Muscle layer of duodenum (tissue), 2 donors: Measurements from ENCODE around the gene VSTM2B.
"Not testable (repeated sequence)": the region's sequence is repeated elsewhere in the genome, so short reads cannot be mapped to it uniquely, and the experiment has no call there.

Source experiments
- H3K27ac ChIP-seq: one replicate; pipeline ENCODE4 v1.7.0; 2013; ENCODE audit warnings: mild to moderate bottlenecking, low read length
- H3K27me3 ChIP-seq: one replicate; pipeline ENCODE4 v1.7.0; 2013; ENCODE audit warnings: low read depth, mild to moderate bottlenecking, control low read depth, low read length
- H3K36me3 ChIP-seq, 2 donors: one replicate each; pipeline ENCODE4 v1.7.0; 2013; ENCODE audit warnings: low read length in 2 of 2, control low read depth in 1 of 2, mild to moderate bottlenecking in 1 of 2; ENCODE audit not compliant: insufficient read depth in 2 of 2, control insufficient read depth in 1 of 2
- H3K4me1 ChIP-seq, 2 donors: one replicate each; pipeline ENCODE4 v1.7.0; 2013; ENCODE audit warnings: low read length in 2 of 2, mild to moderate bottlenecking in 2 of 2, control low read depth in 1 of 2, moderate library complexity in 1 of 2; ENCODE audit not compliant: insufficient read depth in 2 of 2, control insufficient read depth in 1 of 2
- H3K4me3 ChIP-seq, 2 donors: one replicate each; pipeline ENCODE4 v1.7.0; 2013; ENCODE audit warnings: low read length in 2 of 2, low read depth in 1 of 2, mild to moderate bottlenecking in 1 of 2
- H3K9me3 ChIP-seq, 2 donors: one replicate each; pipeline ENCODE4 v1.7.0; 2013; ENCODE audit warnings: low read length in 2 of 2, control low read depth in 1 of 2, mild to moderate bottlenecking in 1 of 2; ENCODE audit not compliant: control insufficient read depth in 1 of 2
- donor health status: healthy.

The VSTM2B gene

DNA sequence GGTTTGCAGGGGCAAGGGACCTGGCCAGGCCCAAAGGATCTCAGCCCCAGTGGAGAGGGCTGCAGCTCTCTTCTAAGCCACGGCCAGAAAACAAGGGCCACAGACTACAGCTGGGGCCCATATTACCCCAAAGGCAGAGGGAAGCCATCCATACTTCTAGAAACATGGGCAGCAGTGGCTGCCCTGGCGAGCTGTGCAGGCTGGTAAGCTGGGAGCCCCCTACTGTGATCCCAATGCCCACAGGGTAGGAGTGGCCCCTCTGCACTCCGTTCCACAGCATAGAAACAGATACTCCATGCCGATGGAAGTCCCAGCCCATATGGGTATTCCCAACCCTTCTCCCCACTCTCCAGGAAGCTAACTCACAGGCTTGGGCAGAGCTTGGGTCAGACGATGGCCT, 25.1 kb downstream of the VSTM2B start:
- Histone ChIP-seq H3K36me3 (no peaks in the 10 kb centered on the region), H3K9me3 (peaks cover 0 to 26% of the 10 kb centered on the region in 2 donors), H3K4me1 (no peaks in the 10 kb centered on the region), H3K27ac (no peak overlapping the region), H3K27me3 (no peaks in the 10 kb centered on the region), H3K4me3 (no peak overlapping the region)

DNA sequence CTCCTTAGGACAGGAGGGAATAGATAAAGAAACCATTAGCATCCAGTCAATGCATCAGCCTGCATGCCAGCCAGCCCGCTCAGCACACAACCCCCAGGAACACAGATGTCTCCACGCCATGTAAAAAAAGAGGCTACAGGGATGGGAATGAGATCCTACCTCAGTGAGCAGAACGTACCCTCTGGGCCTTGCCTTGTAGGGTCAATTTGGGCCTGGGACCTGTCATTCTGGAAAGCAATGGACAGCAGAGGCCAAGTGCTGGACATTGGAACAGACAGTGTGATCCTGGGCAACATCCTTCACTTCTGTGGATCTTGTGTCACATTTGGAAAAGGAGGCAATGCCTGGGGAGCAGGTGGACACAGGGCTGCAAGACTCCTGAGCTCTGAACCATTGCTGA, 26.0 kb downstream of the VSTM2B start:
- no peaks in the 10 kb centered on the region for H3K4me1 ChIP-seq
- no peaks in the 10 kb centered on the region for H3K27me3 ChIP-seq
- H3K27ac ChIP-seq, result no peak overlapping the region
- no peak overlapping the region for H3K4me3 ChIP-seq
- no peaks in the 10 kb centered on the region for H3K36me3 ChIP-seq
- peaks cover 0 to 26% of the 10 kb centered on the region in 2 donors for H3K9me3 ChIP-seq

DNA sequence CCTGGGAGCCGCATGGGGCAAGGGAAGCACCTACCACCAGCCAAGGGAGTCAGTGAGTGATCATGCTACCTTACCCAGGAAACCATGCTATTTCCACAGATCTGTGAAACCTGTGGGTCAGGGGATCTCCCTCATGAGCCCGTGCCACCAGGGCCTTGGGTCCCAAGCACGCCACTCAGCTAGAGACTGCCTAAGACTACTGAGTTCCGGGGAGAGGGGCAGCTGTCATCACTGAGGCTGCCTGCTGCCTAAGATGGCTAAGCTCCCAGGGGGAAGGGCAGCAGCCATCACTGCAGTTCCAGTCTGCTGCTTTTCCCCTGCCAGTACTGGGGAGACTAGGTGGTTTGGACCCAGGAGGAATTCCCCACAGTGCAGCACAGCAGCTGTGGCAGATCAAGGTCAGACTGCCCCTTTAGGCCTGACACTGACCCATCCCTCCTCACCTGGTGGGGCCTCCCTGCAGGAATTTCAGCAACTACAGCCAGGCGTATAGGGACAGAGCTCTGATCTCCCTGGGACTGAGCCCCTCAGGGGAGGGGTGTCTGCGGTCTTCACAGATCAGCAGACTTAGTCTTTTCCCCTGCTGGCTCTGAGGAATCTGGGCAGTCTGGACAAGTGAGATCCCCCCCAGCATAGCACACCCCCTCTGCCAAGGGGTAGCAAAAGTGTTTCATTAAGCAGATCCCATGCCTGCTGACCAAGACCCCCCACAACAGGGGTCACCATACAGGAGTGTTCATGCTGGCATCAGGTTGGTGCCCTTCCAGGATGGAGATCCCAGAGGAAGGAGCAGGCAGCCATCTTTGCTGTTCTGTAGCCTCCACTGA, 26.9 kb downstream of the VSTM2B start:
- no peaks in the 10 kb centered on the region for H3K4me1 ChIP-seq
- no peak overlapping the region for H3K4me3 ChIP-seq
- H3K27ac ChIP-seq, result no peak overlapping the region
- no peaks in the 10 kb centered on the region for H3K36me3 ChIP-seq
- H3K9me3 ChIP-seq, result peaks cover 0 to 26% of the 10 kb centered on the region in 2 donors
- no peaks in the 10 kb centered on the region for H3K27me3 ChIP-seq

DNA sequence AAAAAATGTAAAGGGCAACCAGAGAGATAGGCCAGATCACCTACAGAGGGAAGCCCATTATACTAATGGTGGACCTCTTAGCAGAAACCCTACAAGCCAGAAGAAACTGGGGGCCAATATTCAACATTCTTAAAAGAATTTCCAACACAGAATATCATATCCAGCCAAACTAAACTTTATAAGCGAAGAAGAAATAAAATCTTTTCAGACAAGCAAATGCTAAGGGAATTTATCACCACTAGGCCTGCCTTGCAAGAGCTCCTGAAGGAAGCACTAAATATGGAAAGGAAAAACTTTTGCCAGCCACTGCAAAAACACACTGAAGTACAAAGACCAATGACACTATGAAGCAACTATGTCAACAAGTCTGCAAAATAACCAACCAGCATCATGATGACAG, 28.4 kb downstream of the VSTM2B start:
- Histone ChIP-seq H3K27me3 (no peaks in the 10 kb centered on the region), H3K27ac (no peak overlapping the region), H3K4me1 (no peaks in the 10 kb centered on the region), H3K4me3 (no peak overlapping the region), H3K36me3 (no peaks in the 10 kb centered on the region), H3K9me3 (peaks cover 0 to 30% of the 10 kb centered on the region in 2 donors)

GRCh38 chr19:29559110-29559509, 33.3 kb downstream of the VSTM2B start:
- not testable (repeated sequence) for H3K4me1 ChIP-seq, H3K36me3 ChIP-seq, H3K4me3 ChIP-seq, H3K27me3 ChIP-seq, H3K27ac ChIP-seq
- H3K9me3 ChIP-seq, result peaks cover 3 to 30% of the 10 kb centered on the region in 2 donors

GRCh38 chr19:29559743-29560142, 33.9 kb downstream of the VSTM2B start:
- Histone ChIP-seq H3K27ac (no peak overlapping the region), H3K36me3 (no peaks in the 10 kb centered on the region), H3K4me1 (no peaks in the 10 kb centered on the region), H3K27me3 (no peaks in the 10 kb centered on the region), H3K9me3 (peaks cover 3 to 25% of the 10 kb centered on the region in 2 donors), H3K4me3 (peak overlapping the region in 1 of 2 donors; percentile 32)

DNA sequence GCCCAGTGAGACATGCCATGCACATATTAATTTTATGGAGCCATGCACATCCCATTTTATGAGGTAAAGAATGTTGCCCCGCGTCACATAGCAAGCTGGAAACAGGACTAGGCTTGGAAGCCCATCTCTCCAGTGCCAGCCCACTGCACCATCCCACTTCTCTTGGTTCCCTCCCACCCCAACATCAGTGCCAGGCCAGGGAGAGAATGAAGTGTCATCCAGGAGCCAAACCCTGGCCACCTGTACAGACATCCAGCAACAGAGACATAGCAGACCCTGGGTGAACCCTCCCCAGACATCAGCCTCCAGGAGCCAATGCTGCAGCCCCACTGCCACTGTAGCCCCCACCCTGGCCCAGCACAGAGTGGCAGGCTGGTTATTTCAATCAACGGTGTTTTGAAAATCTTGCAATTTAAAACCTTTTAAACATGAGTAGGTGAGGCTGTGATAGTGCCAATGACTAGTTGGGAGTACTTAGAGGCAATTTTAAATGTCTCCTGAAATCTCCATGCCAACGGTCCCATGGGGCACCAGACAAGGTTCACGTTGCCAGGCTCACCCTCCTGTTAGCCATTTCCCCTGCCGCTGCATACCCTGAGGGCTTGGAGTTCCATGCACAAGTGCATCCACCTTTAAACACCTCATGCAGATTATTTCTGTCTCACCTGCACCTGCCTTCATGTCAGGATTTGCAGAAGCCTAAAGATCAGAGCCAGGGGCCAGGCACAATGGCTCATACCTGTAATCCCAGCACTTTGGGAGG, 34.7 kb downstream of the VSTM2B start:
- Histone ChIP-seq H3K9me3 (peaks cover 3 to 20% of the 10 kb centered on the region in 2 donors), H3K36me3 (no peaks in the 10 kb centered on the region), H3K27me3 (no peaks in the 10 kb centered on the region), H3K27ac (no peak overlapping the region), H3K4me3 (peak overlapping the region in 1 of 2 donors; percentile 32), H3K4me1 (no peaks in the 10 kb centered on the region)

DNA sequence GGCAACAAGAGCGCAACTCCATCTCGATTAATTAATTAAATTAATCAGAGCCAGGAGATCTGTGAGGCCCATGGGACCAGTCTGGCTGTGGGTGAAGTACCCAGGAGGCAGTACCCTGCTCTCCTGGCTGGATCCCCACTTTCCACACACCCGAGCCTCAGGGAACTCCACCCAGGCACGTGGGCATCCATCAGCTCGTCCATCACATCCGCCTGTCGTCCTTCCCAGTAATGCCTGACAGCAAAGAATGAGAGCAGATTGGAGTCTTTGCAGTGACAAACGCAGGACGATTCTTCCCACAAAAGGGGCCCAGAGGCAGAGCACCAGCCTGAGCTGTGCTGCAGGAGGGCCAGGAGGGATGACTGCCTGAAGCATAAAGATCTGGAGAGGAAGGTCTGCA, 35.8 kb downstream of the VSTM2B start:
- H3K9me3 ChIP-seq, result peaks cover 3 to 20% of the 10 kb centered on the region in 2 donors
- no peaks in the 10 kb centered on the region for H3K4me1 ChIP-seq
- no peaks in the 10 kb centered on the region for H3K27me3 ChIP-seq
- H3K27ac ChIP-seq, result no peak overlapping the region
- no peaks in the 10 kb centered on the region for H3K36me3 ChIP-seq
- H3K4me3 ChIP-seq, result no peak overlapping the region

GRCh38 chr19:29562299-29563297, 36.8 kb downstream of the VSTM2B start:
- no peaks in the 10 kb centered on the region for H3K36me3 ChIP-seq
- H3K27ac ChIP-seq, result no peak overlapping the region
- H3K27me3 ChIP-seq, result no peaks in the 10 kb centered on the region
- no peaks in the 10 kb centered on the region for H3K4me1 ChIP-seq
- H3K4me3 ChIP-seq, result no peak overlapping the region
- peaks cover 3 to 20% of the 10 kb centered on the region in 2 donors for H3K9me3 ChIP-seq

GRCh38 chr19:29563486-29564101, 37.8 kb downstream of the VSTM2B start:
- H3K27me3 ChIP-seq, result no peaks in the 10 kb centered on the region
- H3K4me3 ChIP-seq, result no peak overlapping the region
- no peaks in the 10 kb centered on the region for H3K36me3 ChIP-seq
- no peak overlapping the region for H3K27ac ChIP-seq
- no peaks in the 10 kb centered on the region for H3K4me1 ChIP-seq
- H3K9me3 ChIP-seq, result peaks cover 3 to 17% of the 10 kb centered on the region in 2 donors
